NCI-H774 (cell line): Measurements from ENCODE around the gene SGO2.
"Not testable (repeated sequence)": the region's sequence is repeated elsewhere in the genome, so short reads cannot be mapped to it uniquely, and the experiment has no call there.

Source experiments
- DNase-seq: peaks from one replicate; lab custom pipeline; 2025; lab: John Stamatoyannopoulos, UW

SGO2 gene

GRCh38 chr2:200596774-200597570 is 71.0 kb downstream of the SGO2 start:
- DNase-seq = no peak

- DNase-seq = no peak
Observed at GRCh38 chr2:200599206-200599605, 73.2 kb downstream of the SGO2 start.

- DNase-seq = no peak
Observed at GRCh38 chr2:200600549-200601225, 74.7 kb downstream of the SGO2 start.

GRCh38 chr2:200602584-200602983 is 76.6 kb downstream of the SGO2 start:
- no peak for DNase-seq

GRCh38 chr2:200603972-200604371 is 78.0 kb downstream of the SGO2 start:
- no peak for DNase-seq

- no peak for DNase-seq
Observed at GRCh38 chr2:200604571-200605255, 78.7 kb downstream of the SGO2 start.

GRCh38 chr2:200608341-200609027 is 82.5 kb downstream of the SGO2 start:
- no peak for DNase-seq

- no peak for DNase-seq
Observed at GRCh38 chr2:200609028-200609614, 83.1 kb downstream of the SGO2 start.

GRCh38 chr2:200610217-200610616 is 84.2 kb downstream of the SGO2 start:
- DNase-seq = not testable (repeated sequence)

- no peak for DNase-seq
Observed at GRCh38 chr2:200613692-200614091, 87.7 kb downstream of the SGO2 start.

GRCh38 chr2:200614249-200614648 is 88.2 kb downstream of the SGO2 start:
- DNase-seq = no peak

- DNase-seq = no peak
Observed at GRCh38 chr2:200615247-200615646, 89.2 kb downstream of the SGO2 start.

- no peak for DNase-seq
Observed at GRCh38 chr2:200616193-200616592, 90.2 kb downstream of the SGO2 start.

GRCh38 chr2:200616656-200617055 is 90.6 kb downstream of the SGO2 start:
- no peak for DNase-seq

GRCh38 chr2:200617156-200618053 is 91.4 kb downstream of the SGO2 start:
- DNase-seq = no peak

GRCh38 chr2:200618054-200618419 is 92.0 kb downstream of the SGO2 start:
- no peak for DNase-seq

- no peak for DNase-seq
Observed at GRCh38 chr2:200618590-200619021, 92.6 kb downstream of the SGO2 start.

GRCh38 chr2:200619279-200619678 is 93.3 kb downstream of the SGO2 start:
- no peak for DNase-seq

GRCh38 chr2:200620606-200621390 is 94.8 kb downstream of the SGO2 start:
- no peak for DNase-seq

- DNase-seq = no peak
Observed at GRCh38 chr2:200622106-200622505, 96.1 kb downstream of the SGO2 start.
